LNCaP clone FGC (cell line): Measurements from ENCODE around the gene SLC10A1.

Experiments used
- DNase-seq: peaks from one replicate; pipeline ENCODE4 v3.0.0-alpha.2; 2011; ENCODE audit warnings: low read depth
- H3K4me3 ChIP-seq: 2 replicates; pipeline ENCODE4 v1.5.1; 2011; ENCODE audit warnings: mild to moderate bottlenecking, low read depth, low read length, control low read depth
- CTCF ChIP-seq: IDR thresholded peaks from 2 replicates; pipeline ENCODE4 v1.5.1; 2012; ENCODE audit warnings: mild to moderate bottlenecking; ENCODE audit not compliant: control insufficient read depth, insufficient read depth; ENCODE audit errors: extremely low read depth

SLC10A1 gene

GRCh38 chr14:69797573-69798338 lies 715 bp upstream of the SLC10A1 start:
- H3K4me3 ChIP-seq: no peak overlapping the region
- no peak for TF ChIP-seq CTCF
- DNase-seq: no peak

GRCh38 chr14:69795691-69796090 lies 1.4 kb downstream of the SLC10A1 start:
- H3K4me3 ChIP-seq: no peak overlapping the region
- DNase-seq: no peak
- TF ChIP-seq CTCF: no peak

GRCh38 chr14:69794791-69795190 lies 2.2 kb downstream of the SLC10A1 start:
- no peak for TF ChIP-seq CTCF
- H3K4me3 ChIP-seq: no peak overlapping the region
- DNase-seq: no peak

- H3K4me3 ChIP-seq: no peak overlapping the region
- no peak for DNase-seq
- TF ChIP-seq CTCF: no peak
These were observed 4.1 kb downstream of the SLC10A1 start for GRCh38 chr14:69792887-69793421.

GRCh38 chr14:69789118-69789640 lies 7.9 kb downstream of the SLC10A1 start:
- no peak for DNase-seq
- H3K4me3 ChIP-seq: no peak overlapping the region
- no peak for TF ChIP-seq CTCF

GRCh38 chr14:69786603-69787002 lies 10.4 kb downstream of the SLC10A1 start:
- H3K4me3 ChIP-seq: no peak overlapping the region
- DNase-seq: no peak
- no peak for TF ChIP-seq CTCF

- TF ChIP-seq CTCF: no peak
- no peak overlapping the region for H3K4me3 ChIP-seq
- DNase-seq: no peak
These were observed 12.1 kb downstream of the SLC10A1 start for GRCh38 chr14:69784942-69785341.
